ENCODE data around the gene ERCC1. TPM values are rescaled to one million over a fixed set of nuclear protein-coding genes. Genes with fewer than 3 reads are reported as not detected.
"Not testable (repeated sequence)": the region's sequence is repeated elsewhere in the genome, so short reads cannot be mapped to it uniquely, and the experiment has no call there.

The ERCC1 gene
- polyA plus RNA-seq, 1 donor from 2014 or later: 50.2 TPM

DNA sequence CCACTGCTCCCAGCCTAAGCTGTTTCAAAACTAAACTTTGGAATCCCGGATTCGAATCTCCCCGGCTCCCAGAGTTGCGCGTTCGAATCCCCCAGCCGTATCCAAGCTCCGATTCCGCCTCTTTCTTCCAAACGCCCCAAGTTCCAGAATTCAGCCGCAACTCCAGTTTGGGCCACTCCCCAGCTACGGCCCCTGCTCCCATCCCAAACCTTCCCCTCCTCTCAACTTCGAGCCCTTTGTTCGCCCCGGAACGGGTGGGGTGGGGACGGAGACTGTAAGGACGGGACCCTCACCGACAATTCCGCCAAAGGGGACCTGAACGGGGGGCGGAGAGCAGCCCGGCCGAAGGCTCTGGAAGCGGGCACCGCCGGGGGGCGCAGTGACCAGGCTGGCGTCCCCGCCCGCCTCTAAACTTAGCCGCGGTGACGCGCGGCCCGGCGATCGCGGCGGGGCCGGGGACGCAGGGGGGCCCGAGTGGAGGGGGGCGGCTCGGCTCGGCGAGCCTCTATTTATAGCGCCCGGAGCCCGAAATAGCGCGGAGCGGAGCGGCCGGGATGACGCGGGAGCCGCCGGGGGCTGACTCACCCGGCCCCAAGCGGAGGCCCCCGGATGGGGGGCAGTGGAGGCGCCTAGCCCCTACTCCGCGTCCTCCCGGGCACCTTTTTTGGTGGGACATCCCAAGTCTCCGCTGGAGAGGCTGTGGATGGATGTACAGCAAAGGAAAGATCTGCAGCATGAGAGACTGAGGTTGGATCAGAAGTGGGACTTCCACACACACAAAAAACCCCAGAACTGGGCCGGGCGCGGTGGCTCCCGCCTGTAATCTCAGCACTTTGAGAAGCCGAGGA lies 4.9 kb upstream of the ERCC1 start:
- Mint-ChIP-seq H3K4me3 (peak overlapping the region; percentile 29 to 85 (median 74)), H3K4me1 (peaks cover 11 to 19% (median 18%) of the 10 kb centered on the region in 3 donors), H3K9me3 (no peaks in the 10 kb centered on the region), H3K36me3 (no peaks in the 10 kb centered on the region), H3K27me3 (peaks cover 8% of the 10 kb centered on the region), H3K27ac (no peak overlapping the region)

DNA sequence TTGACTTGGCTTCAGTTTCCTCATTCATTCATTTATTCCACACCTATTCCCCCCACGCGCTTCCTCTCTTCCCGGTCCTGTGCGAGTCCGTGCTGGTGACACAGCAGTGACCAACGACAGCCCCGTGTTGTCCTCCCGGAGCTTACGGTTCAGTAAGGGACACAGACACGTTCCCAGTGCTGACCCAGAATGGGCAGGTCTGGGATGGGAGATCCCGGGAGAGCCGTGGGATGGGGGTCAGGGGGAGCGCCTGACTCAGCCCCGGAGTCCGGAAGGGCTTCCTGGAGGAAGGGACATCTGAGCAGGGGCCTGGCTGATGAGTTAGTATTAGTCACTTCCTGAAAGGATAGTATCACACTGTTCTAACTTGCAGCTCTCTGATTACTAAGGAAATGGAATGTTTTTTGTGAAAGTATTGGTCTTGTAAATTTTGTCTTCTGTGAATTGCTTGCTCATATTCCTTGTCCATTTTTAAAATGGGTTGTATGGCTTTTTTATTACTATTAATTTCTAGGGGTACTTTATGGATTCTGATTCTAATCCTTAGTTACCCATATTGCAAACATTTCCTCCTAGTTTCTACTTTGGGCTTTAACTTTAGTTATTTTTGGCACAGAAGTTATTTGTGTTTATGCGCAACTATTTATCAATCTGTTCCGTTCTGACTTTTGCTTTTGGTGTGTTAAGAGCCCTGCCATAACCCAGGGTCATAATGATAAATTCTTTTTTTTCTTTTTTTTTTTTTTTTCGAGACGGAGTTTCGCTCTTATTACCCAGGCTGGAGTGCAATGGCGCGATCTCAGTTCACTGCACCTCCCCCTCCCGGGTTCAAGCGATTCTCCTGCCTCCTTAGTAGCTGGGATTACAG lies 708 bp upstream of the ERCC1 start:
- Mint-ChIP-seq H3K27ac (peak overlapping the region; percentile 31 to 96 (median 67)), H3K27me3 (peaks cover 8% of the 10 kb centered on the region), H3K9me3 (no peaks in the 10 kb centered on the region), H3K4me3 (peak overlapping the region; percentile 80 to 97 (median 94)), H3K36me3 (peaks cover 7% of the 10 kb centered on the region), H3K4me1 (peaks cover 19 to 44% (median 42%) of the 10 kb centered on the region in 3 donors)

- H3K27me3 Mint-ChIP-seq: peaks cover 4% of the 10 kb centered on the region
- peak overlapping the region; percentile 67 to 96 (median 88) for H3K27ac Mint-ChIP-seq
- peaks cover 7% of the 10 kb centered on the region for H3K36me3 Mint-ChIP-seq
- peak overlapping the region; percentile 80 to 97 (median 94) for H3K4me3 Mint-ChIP-seq
- peaks cover 28 to 50% (median 49%) of the 10 kb centered on the region in 3 donors for H3K4me1 Mint-ChIP-seq
- H3K9me3 Mint-ChIP-seq: no peaks in the 10 kb centered on the region
These were observed 606 bp downstream of the ERCC1 start for GRCh38 chr19:45423033-45423588.

GRCh38 chr19:45421947-45422498 lies 1.7 kb downstream of the ERCC1 start:
- Mint-ChIP-seq H3K36me3 (peaks cover 7% of the 10 kb centered on the region), H3K4me1 (peaks cover 28 to 47% (median 45%) of the 10 kb centered on the region in 3 donors), H3K27ac (peak overlapping the region in 2 of 3 donors; percentile 63 to 71), H3K4me3 (peak overlapping the region in 2 of 4 donors; percentile 0 to 22), H3K9me3 (no peaks in the 10 kb centered on the region), H3K27me3 (peaks cover 2% of the 10 kb centered on the region)

GRCh38 chr19:45420871-45421270 lies 2.8 kb downstream of the ERCC1 start:
- Mint-ChIP-seq H3K9me3 (no peaks in the 10 kb centered on the region), H3K4me3 (peak overlapping the region in 3 of 4 donors; percentile 17 to 75 (median 62)), H3K36me3 (peaks cover 8% of the 10 kb centered on the region), H3K27me3 (no peaks in the 10 kb centered on the region), H3K27ac (peak overlapping the region in 1 of 3 donors; percentile 35), H3K4me1 (peaks cover 28 to 48% (median 45%) of the 10 kb centered on the region in 3 donors)

- H3K27me3 Mint-ChIP-seq: no peaks in the 10 kb centered on the region
- H3K4me3 Mint-ChIP-seq: peak overlapping the region in 1 of 4 donors; percentile 62
- peaks cover 8% of the 10 kb centered on the region for H3K36me3 Mint-ChIP-seq
- H3K9me3 Mint-ChIP-seq: no peaks in the 10 kb centered on the region
- H3K4me1 Mint-ChIP-seq: peaks cover 28 to 46% (median 44%) of the 10 kb centered on the region in 3 donors
- peak overlapping the region in 2 of 3 donors; percentile 83 to 85 for H3K27ac Mint-ChIP-seq
These were observed 3.4 kb downstream of the ERCC1 start for GRCh38 chr19:45420356-45420755.

DNA sequence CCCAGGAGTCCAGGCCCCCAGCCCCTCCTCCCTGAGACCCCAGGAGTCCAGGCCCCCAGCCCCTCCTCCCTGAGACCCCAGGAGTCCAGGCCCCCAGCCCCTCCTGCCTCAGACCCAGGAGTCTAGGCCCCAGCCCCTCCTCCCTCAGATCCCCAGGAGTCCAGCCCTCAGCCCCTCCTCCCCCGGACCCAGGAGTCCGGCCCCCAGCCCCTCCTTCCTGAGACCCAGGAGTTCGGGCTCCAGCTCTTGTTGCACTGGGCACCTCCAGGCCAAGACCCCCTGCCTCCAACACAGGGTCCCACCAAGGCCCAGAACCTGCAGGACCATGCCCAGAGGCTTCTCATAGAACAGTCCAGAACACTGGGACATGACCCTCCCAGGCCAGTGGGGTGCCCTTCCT lies 3.8 kb downstream of the ERCC1 start:
- Mint-ChIP-seq H3K9me3 (no peaks in the 10 kb centered on the region), H3K4me1 (peaks cover 28 to 46% (median 44%) of the 10 kb centered on the region in 3 donors), H3K36me3 (peaks cover 8% of the 10 kb centered on the region), H3K27ac (peak overlapping the region in 2 of 3 donors; percentile 83 to 85), H3K4me3 (peak overlapping the region in 3 of 4 donors; percentile 70 to 88 (median 87)), H3K27me3 (no peaks in the 10 kb centered on the region)

DNA sequence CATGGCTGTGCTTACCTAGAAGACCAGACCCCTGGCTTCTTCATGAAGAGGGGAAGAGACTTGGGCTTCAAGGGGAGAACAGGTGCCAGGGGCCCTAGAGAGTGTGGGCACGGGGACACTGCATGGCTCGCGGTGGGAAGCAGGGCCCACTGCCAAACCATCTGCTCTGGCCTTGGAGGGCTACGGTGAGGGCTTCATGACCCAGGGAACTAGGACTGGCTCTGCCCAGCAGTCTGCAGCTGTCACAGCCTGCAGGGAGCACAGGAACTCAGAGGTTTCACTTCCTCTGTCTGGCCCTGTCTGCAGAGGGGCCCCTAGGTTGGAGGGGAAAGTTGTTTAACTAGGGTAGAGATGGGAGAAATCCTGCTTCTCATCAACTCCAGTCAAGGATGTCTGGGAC lies 4.3 kb downstream of the ERCC1 start:
- no peaks in the 10 kb centered on the region for H3K27me3 Mint-ChIP-seq
- no peaks in the 10 kb centered on the region for H3K9me3 Mint-ChIP-seq
- H3K4me1 Mint-ChIP-seq: peaks cover 25 to 43% (median 41%) of the 10 kb centered on the region in 3 donors
- H3K36me3 Mint-ChIP-seq: peaks cover 10% of the 10 kb centered on the region
- peak overlapping the region; percentile 63 to 85 (median 83) for H3K27ac Mint-ChIP-seq
- H3K4me3 Mint-ChIP-seq: peak overlapping the region; percentile 41 to 88 (median 78)

- peak overlapping the region in 2 of 3 donors; percentile 63 to 85 for H3K27ac Mint-ChIP-seq
- peaks cover 12% of the 10 kb centered on the region for H3K36me3 Mint-ChIP-seq
- peak overlapping the region in 2 of 4 donors; percentile 33 to 88 for H3K4me3 Mint-ChIP-seq
- peaks cover 19 to 39% (median 35%) of the 10 kb centered on the region in 3 donors for H3K4me1 Mint-ChIP-seq
- no peaks in the 10 kb centered on the region for H3K9me3 Mint-ChIP-seq
- no peaks in the 10 kb centered on the region for H3K27me3 Mint-ChIP-seq
These were observed 4.9 kb downstream of the ERCC1 start for GRCh38 chr19:45418802-45419201.

- Mint-ChIP-seq H3K4me3 (peak overlapping the region in 2 of 4 donors; percentile 9 to 17), H3K4me1 (peaks cover 16 to 27% (median 25%) of the 10 kb centered on the region in 3 donors), H3K27me3 (no peaks in the 10 kb centered on the region), H3K9me3 (no peaks in the 10 kb centered on the region), H3K36me3 (peaks cover 9% of the 10 kb centered on the region), H3K27ac (no peak overlapping the region)
These were observed 6.6 kb downstream of the ERCC1 start for GRCh38 chr19:45417151-45417550.

DNA sequence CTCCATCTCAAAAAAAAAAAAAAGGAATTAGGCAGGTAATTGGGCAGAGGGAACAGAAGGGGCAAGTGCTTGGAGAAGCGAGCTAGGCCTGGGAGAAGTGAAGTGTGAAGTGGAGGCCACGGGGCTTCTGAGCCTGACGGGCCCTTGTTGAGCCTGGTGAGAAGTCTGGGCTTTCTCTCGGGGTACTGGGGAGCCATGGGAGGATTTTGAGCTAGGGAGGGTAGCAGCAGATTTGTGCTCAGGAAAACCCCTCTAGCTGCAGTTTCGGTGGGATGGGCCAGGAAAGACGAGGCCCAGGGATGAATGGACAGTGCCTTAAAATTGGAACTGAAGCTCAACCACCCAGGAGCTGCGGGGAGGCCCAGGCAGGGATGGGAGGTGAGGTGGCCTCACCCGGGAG lies 9.2 kb downstream of the ERCC1 start:
- H3K36me3 Mint-ChIP-seq: peaks cover 5% of the 10 kb centered on the region
- H3K9me3 Mint-ChIP-seq: no peaks in the 10 kb centered on the region
- H3K4me1 Mint-ChIP-seq: peaks cover 9 to 16% (median 10%) of the 10 kb centered on the region in 3 donors
- H3K27me3 Mint-ChIP-seq: no peaks in the 10 kb centered on the region
- H3K4me3 Mint-ChIP-seq: no peak overlapping the region
- H3K27ac Mint-ChIP-seq: no peak overlapping the region

- no peak overlapping the region for H3K27ac Mint-ChIP-seq
- no peaks in the 10 kb centered on the region for H3K27me3 Mint-ChIP-seq
- H3K9me3 Mint-ChIP-seq: no peaks in the 10 kb centered on the region
- peak overlapping the region in 1 of 4 donors; percentile 3 for H3K4me3 Mint-ChIP-seq
- peaks cover 1 to 15% (median 6%) of the 10 kb centered on the region in 3 donors for H3K4me1 Mint-ChIP-seq
- peaks cover 8% of the 10 kb centered on the region for H3K36me3 Mint-ChIP-seq
These were observed 10.2 kb downstream of the ERCC1 start for GRCh38 chr19:45413497-45413896.

GRCh38 chr19:45410330-45410729 lies 13.4 kb downstream of the ERCC1 start:
- H3K9me3 Mint-ChIP-seq, H3K4me3 Mint-ChIP-seq, H3K27ac Mint-ChIP-seq, H3K36me3 Mint-ChIP-seq, H3K27me3 Mint-ChIP-seq: not testable (repeated sequence)
- peaks cover 7 to 16% (median 10%) of the 10 kb centered on the region in 3 donors for H3K4me1 Mint-ChIP-seq

- Mint-ChIP-seq H3K27ac (no peak overlapping the region), H3K36me3 (peaks cover 6% of the 10 kb centered on the region), H3K4me3 (peak overlapping the region in 2 of 4 donors; percentile 22 to 31), H3K4me1 (peaks cover 10 to 20% (median 17%) of the 10 kb centered on the region in 3 donors), H3K27me3 (peaks cover 6% of the 10 kb centered on the region), H3K9me3 (no peaks in the 10 kb centered on the region)
These were observed 14.2 kb downstream of the ERCC1 start for GRCh38 chr19:45409557-45409920.

Measured in IgD-negative memory B cell (primary cell).